OCI-LY1 (cell line): ENCODE results near the gene SCAI.

Experiments
- CTCF ChIP-seq: fragments of 200-600 bp; sonication (generic), shearing (Covaris generic); IDR thresholded peaks from 2 replicates; pipeline ENCODE4 v1.5.1; 2017; ENCODE audit warnings: mild to moderate bottlenecking, antibody characterized with exemption, low read length, moderate library complexity, mixed read lengths
- EZH2 ChIP-seq: fragments of 200-600 bp; sonication (generic), shearing (Covaris generic); IDR thresholded peaks from 2 replicates; pipeline ENCODE4 v1.8.0; 2017; ENCODE audit warnings: borderline replicate concordance, mixed run types, mild to moderate bottlenecking, antibody characterized with exemption, low read length, moderate library complexity, mixed read lengths

- TF ChIP-seq CTCF, result no peak
- no peak for TF ChIP-seq EZH2
Observed at GRCh38 chr9:124897570-124898460, 245.5 kb downstream of the SCAI start.
